ENCODE measurements around the gene B4GAT1. TPM values are rescaled to one million over a fixed set of nuclear protein-coding genes. Genes with fewer than 3 reads are reported as not detected.

The B4GAT1 gene
- total and polyA plus RNA-seq, 2 of the 4 experiments (the other 2 are of a cell fraction) = 10.6 to 18.4 TPM

GRCh38 chr11:66325263-66325671 is 22.2 kb downstream of the B4GAT1 start:
- Histone ChIP-seq H3K4me2 (ENCODE audit: low read depth, low read length) (no peak overlapping the region; the same call in 1 of the 2 replicates), H2BK15ac (ENCODE audit: low read depth, low read length) (peak overlapping the region; percentile 99; the same call in 2 of the 3 replicates), H2AK5ac (ENCODE audit: low read depth, low read length) (peak overlapping the region; percentile 100), H3K36me3 (ENCODE audit: control insufficient read depth, insufficient read depth, low read length) (no peaks in the 10 kb centered on the region), H2BK120ac (ENCODE audit: low read depth, low read length) (peak overlapping the region; percentile 97), H3K4ac (ENCODE audit: low read depth, low read length) (peak overlapping the region; percentile 100), H4K8ac (ENCODE audit: low read depth in 2 of 2, low read length in 2 of 2) (peak overlapping the region; percentile 81 to 95), H4K20me1 (ENCODE audit: insufficient read depth, low read length) (no peaks in the 10 kb centered on the region), H3K9ac (ENCODE audit: low read depth, low read length) (no peak overlapping the region), H3K23ac (ENCODE audit: low read depth, low read length) (peak overlapping the region; percentile 74), H2BK5ac (ENCODE audit: low read depth, low read length, poor library complexity, severe bottlenecking) (peak overlapping the region; percentile 100), H2AK9ac (replicated peaks; ENCODE audit: low read depth, low read length, poor library complexity) (peak overlapping the region; percentile 97), H3K79me1 (ENCODE audit: low read depth in 1 of 2, low read length in 2 of 2) (peaks cover 0 to 38% of the 10 kb centered on the region in 2 experiments; a peak in 3 of 4 replicates), H3K9me3 (ENCODE audit: control insufficient read depth, insufficient read depth, low read length) (no peaks in the 10 kb centered on the region), H3K14ac (replicated peaks; ENCODE audit: low read depth, low read length) (peak overlapping the region; percentile 92), H3K56ac (ENCODE audit: extremely low read depth, insufficient read depth, low read length) (0 out of 2 replicates have a peak overlapping the region, but pooled peaks have one; percentile 29), H3K18ac (ENCODE audit: low read depth, low read length) (peak overlapping the region; percentile 52), H2AFZ (replicated peaks; ENCODE audit: low read length, poor library complexity) (peak overlapping the region; percentile 96), H3K9me1 (ENCODE audit: insufficient read depth, low read length) (peaks cover 29% of the 10 kb centered on the region), H4K91ac (ENCODE audit: insufficient read depth, low read depth, low read length) (peak overlapping the region; percentile 100), H3K4me3 (ENCODE audit: insufficient read depth, low read depth, low read length) (no peak overlapping the region), H3K27me3 (ENCODE audit: control insufficient read depth, insufficient read depth, low read length) (no peaks in the 10 kb centered on the region), H4K5ac (ENCODE audit: low read depth, low read length) (peak overlapping the region; percentile 88), H3K4me1 (ENCODE audit: control insufficient read depth, insufficient read depth, low read length) (peaks cover 43% of the 10 kb centered on the region), H2BK20ac (ENCODE audit: low read depth, low read length) (peak overlapping the region; percentile 81), H3K27ac (ENCODE audit: insufficient read depth, low read length) (peak overlapping the region; percentile 79)
- in situ Hi-C loops (cut with MboI; ENCODE audit: low sequenced_read_pairs) = no loop called here
- 94% methylated on average over 5 of the region's 8 CpGs; no CpG with 5 or more reads in 1 of the 2 experiments for WGBS, 2 experiments (ENCODE audit: extremely low coverage in 2 of 2, insufficient read length in 1 of 2)
- no TSS peak for BruUV-seq (replicated peaks)
- ATAC-seq (ENCODE audit: low read depth) = no peak
- POLR2A ChIA-PET (ENCODE audit: unreplicated experiment) = no interaction called here
- dilution Hi-C loops (cut with HindIII; ENCODE audit: low sequenced_read_pairs, unreplicated experiment) = no loop called here
- TF ChIP-seq FOS (IDR thresholded peaks at IDR 0.05; ENCODE audit: low read depth, low read length) (no peak), RCOR1 (IDR thresholded peaks at IDR 0.05; ENCODE audit: insufficient replicate concordance, low read length) (no peak), CTCF (conservative IDR thresholded peaks at IDR 0.05; ENCODE audit: low read depth, low read length) (no peak), CHD1 (IDR thresholded peaks at IDR 0.05; ENCODE audit: low read depth, low read length) (no peak), BHLHE40 (IDR thresholded peaks at IDR 0.05; ENCODE audit: low read depth, low read length) (no peak), NFE2L2 (IDR thresholded peaks at IDR 0.05; ENCODE audit: low read depth, low read length) (no peak), CEBPB (IDR thresholded peaks at IDR 0.05; ENCODE audit: low read depth, low read length) (no peak), POLR2A (IDR thresholded peaks at IDR 0.05; ENCODE audit: low read depth, low read length) (no peak), ELK1 (IDR thresholded peaks at IDR 0.05; ENCODE audit: borderline replicate concordance, low read depth, low read length) (no peak), SMC3 (IDR thresholded peaks at IDR 0.05; ENCODE audit: low read depth, low read length) (no peak), RAD21 (IDR thresholded peaks at IDR 0.05; ENCODE audit: low read length) (no peak)
- no peak for DNase-seq
- intact Hi-C loops (cut with micrococcal nuclease) = no loop called here
- CTCF ChIA-PET = no interaction called here
